Adrenal gland (tissue), 12 donors: ENCODE measurements around the gene MAP7. TPM values are rescaled to one million over a fixed set of nuclear protein-coding genes. Genes with fewer than 3 reads are reported as not detected.
"Not testable (repeated sequence)": the region's sequence is repeated elsewhere in the genome, so short reads cannot be mapped to it uniquely, and the experiment has no call there.

ENCODE experiments used
- DNase-seq, 7 donors: peaks; one replicate each; pipeline ENCODE4 v3.0.0-alpha.2; 2019 to 2020
- H3K27ac ChIP-seq, 5 donors: fragments of 200-600 bp; sonication (generic) in 4 of 5; 1 replicate in 3 of 5; 2 replicates in 2 of 5; pipeline versions ENCODE4 v1.5.1 to v1.8.0; 2016 to 2020; ENCODE audit warnings: mild to moderate bottlenecking in 1 of 5
- H3K27me3 ChIP-seq: fragments of 200-600 bp; 2 replicates; pipeline ENCODE4 v1.8.0; 2021
- H3K36me3 ChIP-seq, 2 donors: fragments of 200-600 bp; replicated peaks in 1 of 2; 1 replicate in 1 of 2; 2 replicates in 1 of 2; pipeline versions ENCODE4 v1.5.1 to v1.8.0; 2018 to 2022
- H3K4me1 ChIP-seq, 2 donors: fragments of 200-600 bp; replicated peaks in 1 of 2; 1 replicate in 1 of 2; 2 replicates in 1 of 2; pipeline versions ENCODE4 v1.5.1 to v1.8.0; 2018 to 2021
- H3K4me3 ChIP-seq, 4 donors: fragments of 200-600 bp; sonication (generic) in 3 of 4; one replicate each; pipeline ENCODE4 v1.5.1; 2016 to 2018
- H3K9me3 ChIP-seq, 3 donors: fragments of 200-600 bp; sonication (generic) in 1 of 3; replicated peaks in 1 of 3; 1 replicate in 2 of 3; 2 replicates in 1 of 3; pipeline versions ENCODE4 v1.5.1 to v1.8.0; 2016 to 2021
- CTCF ChIP-seq, 6 experiments: fragments of 450-650 bp in 4 of 6; fragments of 200-600 bp in 2 of 6; sonication (generic) in 1 of 6; IDR thresholded peaks; 1 replicate in 5 of 6; 2 replicates in 1 of 6; pipeline versions ENCODE4 v1.5.1 to v1.8.0; 2016 to 2021; ENCODE audit warnings: antibody characterized with exemption in 6 of 6, mild to moderate bottlenecking in 2 of 6, moderate library complexity in 1 of 6
- POLR2A ChIP-seq, 2 donors: fragments of 450-650 bp; IDR thresholded peaks; one replicate each; pipeline ENCODE4 v1.6.1; 2017; ENCODE audit warnings: antibody characterized with exemption in 2 of 2, mild to moderate bottlenecking in 2 of 2, moderate library complexity in 1 of 2
- WGBS, 4 donors: extraction: QIAGEN DNeasy Blood & Tissue Kit in 2 of 4; methylation state at CpG; one replicate each; pipeline versions ENCODE4 v1.1.5 to v1.1.7; 2013 to 2017; 5-methylcytosine and 5-hydroxymethylcytosine counted together
- intact Hi-C, 2 donors: fragments of 100-400 bp; cut with DNase I; formaldehyde crosslinking; loops; one replicate each; pipeline versions ENCODE4 v1.14.1 to v1.15.0; 2022 to 2023
- polyA plus RNA-seq, 3 donors: library from polyadenylated mRNA; stranded (reverse); fragments of 200-250 nt in 2 of 3; fragments of 350-450 nt in 1 of 3; fragmentation: Illumina TruSeq in 1 of 3; extraction: RNeasy Lipid Tissue Mini Kit (QIAGEN cat#74804) in 1 of 3; gene quantifications; one replicate each; pipeline ENCODE4 v1.2.3, GENCODE V29; 2013 to 2014
- total RNA-seq, 9 donors: library from RNA; depleted of rRNA in 4 of 9; stranded (reverse); fragments of >200 nt in 4 of 9; fragments of 120-200 nt in 1 of 9; fragmentation: NEBNext Ultra II Directional in 1 of 9; extraction: Animal tissue kit (Norgen Biotek cat#: 25700) in 1 of 9; gene quantifications; one replicate each; pipeline versions ENCODE4 v1.1.0 to v1.2.4, GENCODE V29; 2013 to 2023
- donor health status: healthy with polysubstance abuse.
- donor health status: Bipolar disorder and iron deficiency.
- donor health status: DM: yes; HTN: yes; CAD: no.
- donor health status: DM: no; HTN: no; CAD: no.
- donor health status: DM: no; HTN: no; CAD: no.
- donor health status: DM: yes; HTN: yes; CAD: no.

Gene MAP7
- total and polyA plus RNA-seq, 12 donors, result 4.7 to 31.6 (median 11.3) TPM

- intact Hi-C loops, result no loop called here
- no peak overlapping the region for H3K4me3 ChIP-seq
- no peak for TF ChIP-seq POLR2A (IDR thresholded peaks at IDR 0.05)
- TF ChIP-seq CTCF (IDR thresholded peaks at IDR 0.05), result no peak
- H3K9me3 ChIP-seq, result no peaks in the 10 kb centered on the region
- no peak for DNase-seq
- no peaks in the 10 kb centered on the region for H3K27me3 ChIP-seq
- 72 to 86% (median 77%) methylated on average over 3 of the region's 3 CpGs for WGBS, 4 donors
- peaks cover 0 to 6% of the 10 kb centered on the region in 2 donors for H3K4me1 ChIP-seq
- H3K27ac ChIP-seq, result no peak overlapping the region
- H3K36me3 ChIP-seq, result no peaks in the 10 kb centered on the region
Observed at GRCh38 chr6:136499370-136499769, 50.9 kb downstream of the MAP7 start.

GRCh38 chr6:136496449-136496848, 53.8 kb downstream of the MAP7 start:
- H3K27me3 ChIP-seq, intact Hi-C loops, H3K4me3 ChIP-seq, DNase-seq, H3K36me3 ChIP-seq, H3K27ac ChIP-seq, H3K9me3 ChIP-seq, H3K4me1 ChIP-seq: not testable (repeated sequence)
- 85 to 100% (median 94%) methylated on average over 2 of the region's 2 CpGs for WGBS, 4 donors

- 82 to 100% (median 98%) methylated on average over 1 of the region's 1 CpG for WGBS, 4 donors
- Histone ChIP-seq H3K27ac (no peak overlapping the region), H3K9me3 (no peaks in the 10 kb centered on the region), H3K36me3 (no peaks in the 10 kb centered on the region), H3K4me1 (no peaks in the 10 kb centered on the region), H3K27me3 (no peaks in the 10 kb centered on the region), H3K4me3 (no peak overlapping the region)
- intact Hi-C loops, result no loop called here
- TF ChIP-seq CTCF (IDR thresholded peaks at IDR 0.05) (no peak), POLR2A (IDR thresholded peaks at IDR 0.05) (no peak)
- no peak for DNase-seq
Observed at GRCh38 chr6:136494710-136495109, 55.5 kb downstream of the MAP7 start.

GRCh38 chr6:136494059-136494458, 56.2 kb downstream of the MAP7 start:
- TF ChIP-seq CTCF (IDR thresholded peaks at IDR 0.05) (no peak), POLR2A (IDR thresholded peaks at IDR 0.05) (no peak)
- no peaks in the 10 kb centered on the region for H3K4me1 ChIP-seq
- intact Hi-C loops, result no loop called here
- no peaks in the 10 kb centered on the region for H3K9me3 ChIP-seq
- no peak overlapping the region for H3K27ac ChIP-seq
- DNase-seq, result no peak
- H3K27me3 ChIP-seq, result no peaks in the 10 kb centered on the region
- H3K4me3 ChIP-seq, result no peak overlapping the region
- H3K36me3 ChIP-seq, result no peaks in the 10 kb centered on the region
- 87 to 94% (median 91%) methylated on average over 2 of the region's 2 CpGs for WGBS, 4 donors

GRCh38 chr6:136492409-136492808, 57.8 kb downstream of the MAP7 start:
- intact Hi-C loops, result no loop called here
- Histone ChIP-seq H3K27ac (no peak overlapping the region), H3K36me3 (no peaks in the 10 kb centered on the region), H3K4me1 (no peaks in the 10 kb centered on the region), H3K27me3 (no peaks in the 10 kb centered on the region), H3K9me3 (no peaks in the 10 kb centered on the region), H3K4me3 (no peak overlapping the region)
- 74 to 91% (median 90%) methylated on average over 1 of the region's 1 CpG for WGBS, 4 donors
- TF ChIP-seq CTCF (IDR thresholded peaks at IDR 0.05) (no peak), POLR2A (IDR thresholded peaks at IDR 0.05) (no peak)
- DNase-seq, result no peak
